Mucosa of descending colon (tissue), 3 donors: Measurements from ENCODE around the gene DOP1B. TPM values are rescaled to one million over a fixed set of nuclear protein-coding genes. Genes with fewer than 3 reads are reported as not detected.
A peak's percentile ranks its signal among the peaks of the same experiment; 100 is the strongest.

Experiments
- ATAC-seq: fragments of 200-7000 bp; cut with Tn5 transposase; one replicate; pipeline ENCODE4 v1.9.1; 2020; ENCODE audit warnings: mild to moderate bottlenecking, moderate library complexity
- DNase-seq, 3 donors: peaks; one replicate each; pipeline ENCODE4 v3.0.0-alpha.2; 2020
- H3K36me3 ChIP-seq: fragments of 200-600 bp; one replicate; pipeline ENCODE4 v1.8.0; 2021; ENCODE audit warnings: low read depth, mild to moderate bottlenecking
- H3K4me1 ChIP-seq: fragments of 200-600 bp; one replicate; pipeline ENCODE4 v1.8.0; 2021; ENCODE audit warnings: low read depth, mild to moderate bottlenecking
- H3K4me3 ChIP-seq: fragments of 200-600 bp; one replicate; pipeline ENCODE4 v1.8.0; 2021; ENCODE audit warnings: mild to moderate bottlenecking
- H3K9me3 ChIP-seq: fragments of 200-600 bp; one replicate; pipeline ENCODE4 v1.8.0; 2021; ENCODE audit warnings: mild to moderate bottlenecking
- CTCF ChIP-seq: fragments of 200-600 bp; IDR thresholded peaks from one replicate; pipeline ENCODE4 v1.8.0; 2022; ENCODE audit warnings: antibody characterized with exemption, mild to moderate bottlenecking
- intact Hi-C, 2 donors: fragments of 100-400 bp; cut with DNase I in 1 of 2; cut with micrococcal nuclease in 1 of 2; formaldehyde crosslinking; loops; one replicate each; pipeline versions ENCODE4 v1.11.0 to v1.11.1; 2022; cut with DNase I, micrococcal nuclease
- long read RNA-seq, 2 donors: library from polyadenylated mRNA; unstranded; transcript quantifications; one replicate each; pipeline ENCODE4 v2.0.0, GENCODE V29; 2019 to 2021
- total RNA-seq, 3 donors: library from RNA; stranded (reverse); fragmentation: NEBNext Ultra II Directional in 2 of 3; extraction: Animal tissue kit (Norgen Biotek cat#: 25700) in 2 of 3; gene quantifications; one replicate each; pipeline versions ENCODE4 v1.2.1 to v1.2.4, GENCODE V29; 2021 to 2023
- donor health status: DM: no; HTN: no; CAD: no; lungs with moderate emphysema.
- donor health status: DM: no; HTN: no; CAD: no.
- donor health status: DM: no; HTN: yes; CAD: no.

The DOP1B gene
- 10 to 100 TPM; 40.4 to 87.3 (median 73.1) TPM for total RNA-seq
- long read RNA-seq, donor 1, partial matches to known transcripts = 3 of 6 reads
- long read RNA-seq, donor 1, other reads (novel, unspliced or antisense) = 2 of 6 reads
- long read RNA-seq, donor 2, partial matches to known transcripts = 1 of 1 reads
- long read RNA-seq, donor 2, other reads (novel, unspliced or antisense) = 0 of 1 reads

GRCh38 chr21:36156815-36157670 lies at the start of gene DOP1B:
Gene DOP1B, plus strand, starts transcription at chr21:36156824. Its CDS starts 7,910 bp downstream, at chr21:36164734.
- intact Hi-C loops = loop anchor here in 1 of 2 donors (10.0 kb wide), 1 partner anchor 168 kb away; the partner anchor contains the start of gene MORC3

GRCh38 chr21:36109868-36110267 lies 46.8 kb upstream of the DOP1B start:
- no peak for TF ChIP-seq CTCF
- peaks cover 9% of the 10 kb centered on the region for H3K4me1 ChIP-seq
- H3K4me3 ChIP-seq = no peak overlapping the region
- no peaks in the 10 kb centered on the region for H3K9me3 ChIP-seq
- H3K36me3 ChIP-seq = no peaks in the 10 kb centered on the region
- intact Hi-C loops = no loop called here
- no peak for ATAC-seq
- no peak for DNase-seq

More at GRCh38 chr21:36156815-36157670, at the start of gene DOP1B:
- peak; percentile 39 for ATAC-seq
- Histone ChIP-seq H3K36me3 (no peaks in the 10 kb centered on the region), H3K4me3 (peak within 1 kb of the TSS; percentile 54), H3K4me1 (peaks cover 21% of the 10 kb centered on the region), H3K9me3 (no peaks in the 10 kb centered on the region)
- peak; percentile 73 to 86 (median 82) for DNase-seq
- no peak for TF ChIP-seq CTCF

GRCh38 chr21:36111238-36111637 lies 45.4 kb upstream of the DOP1B start:
- H3K9me3 ChIP-seq = no peaks in the 10 kb centered on the region
- intact Hi-C loops = no loop called here
- H3K36me3 ChIP-seq = no peaks in the 10 kb centered on the region
- DNase-seq = no peak
- no peak for ATAC-seq
- H3K4me3 ChIP-seq = no peak overlapping the region
- no peak for TF ChIP-seq CTCF
- peaks cover 9% of the 10 kb centered on the region for H3K4me1 ChIP-seq

GRCh38 chr21:36113647-36114428 lies 42.8 kb upstream of the DOP1B start:
- peak; percentile 89 to 93 (median 89) for DNase-seq
- Histone ChIP-seq H3K4me1 (peaks cover 9% of the 10 kb centered on the region), H3K4me3 (no peak overlapping the region), H3K36me3 (no peaks in the 10 kb centered on the region), H3K9me3 (no peaks in the 10 kb centered on the region)
- intact Hi-C loops = no loop called here
- TF ChIP-seq CTCF = no peak
- ATAC-seq = peak; percentile 86

- H3K36me3 ChIP-seq = no peaks in the 10 kb centered on the region
- intact Hi-C loops = no loop called here
- H3K9me3 ChIP-seq = no peaks in the 10 kb centered on the region
- ATAC-seq (no peak), DNase-seq (no peak)
- no peak overlapping the region for H3K4me3 ChIP-seq
- no peak for TF ChIP-seq CTCF
- H3K4me1 ChIP-seq = peaks cover 9% of the 10 kb centered on the region
Measured at GRCh38 chr21:36115138-36115730, 41.4 kb upstream of the DOP1B start.
